Endodermal cell (in vitro differentiated cells): ENCODE results near the gene ZBTB17. TPM values are rescaled to one million over a fixed set of nuclear protein-coding genes. Genes with fewer than 3 reads are reported as not detected.

Source experiments
- DNase-seq: peaks from one replicate; pipeline ENCODE4 v3.0.0-alpha.2; 2017
- H3K27ac ChIP-seq: 2 replicates; pipeline ENCODE4 v1.5.1; 2013; ENCODE audit warnings: mild to moderate bottlenecking, low read depth, low read length, moderate library complexity
- H3K27me3 ChIP-seq: 2 replicates; pipeline ENCODE4 v1.6.1; 2013; ENCODE audit warnings: mild to moderate bottlenecking, low read length, moderate library complexity; ENCODE audit not compliant: insufficient read depth, control insufficient read depth, poor library complexity, severe bottlenecking
- H3K36me3 ChIP-seq: 2 replicates; pipeline ENCODE4 v1.7.0; 2013; ENCODE audit warnings: mild to moderate bottlenecking, low read length, moderate library complexity; ENCODE audit not compliant: control insufficient read depth, insufficient read depth
- H3K4me1 ChIP-seq: one replicate; pipeline ENCODE4 v1.7.0; 2013; ENCODE audit warnings: low read length; ENCODE audit not compliant: control insufficient read depth, insufficient read depth
- H3K4me3 ChIP-seq: 2 replicates; pipeline ENCODE4 v1.5.1; 2013; ENCODE audit warnings: mild to moderate bottlenecking, low read length, moderate library complexity
- H3K9ac ChIP-seq: 2 replicates; pipeline ENCODE4 v1.6.1; 2013; ENCODE audit warnings: mild to moderate bottlenecking, low read length, moderate library complexity; ENCODE audit not compliant: poor library complexity, severe bottlenecking; ENCODE audit errors: extremely low read depth
- H3K9me3 ChIP-seq: 2 replicates; pipeline ENCODE4 v1.6.1; 2013; ENCODE audit warnings: mild to moderate bottlenecking, low read length, moderate library complexity; ENCODE audit not compliant: control insufficient read depth
- H3K27ac Mint-ChIP-seq: 2 replicates; pipeline ENCODE4 v1.8.0; 2020; ENCODE audit warnings: mixed read lengths
- H3K27me3 Mint-ChIP-seq: 2 replicates; pipeline ENCODE4 v1.8.0; 2021; ENCODE audit warnings: mild to moderate bottlenecking, mixed read lengths; ENCODE audit not compliant: insufficient read depth
- H3K36me3 Mint-ChIP-seq: 2 replicates; pipeline ENCODE4 v1.8.0; 2020; ENCODE audit warnings: low read depth, mixed read lengths
- H3K4me1 Mint-ChIP-seq: 2 replicates; pipeline ENCODE4 v1.8.0; 2020; ENCODE audit warnings: mixed read lengths
- H3K4me3 Mint-ChIP-seq: 2 replicates; pipeline ENCODE4 v1.8.0; 2020; ENCODE audit warnings: mild to moderate bottlenecking, moderate library complexity, mixed read lengths
- H3K9me3 Mint-ChIP-seq: 2 replicates; pipeline ENCODE4 v1.8.0; 2020; ENCODE audit warnings: mild to moderate bottlenecking, mixed read lengths
- WGBS, 2 experiments: methylation state at CpG; one replicate each; pipeline versions ENCODE4 v1.1.5 to v1.1.7; 2013; ENCODE audit warnings: missing lambda C conversion rate in 2 of 2, mixed read lengths in 1 of 2; ENCODE audit not compliant: insufficient coverage in 1 of 2, insufficient read length in 1 of 2; 5-methylcytosine and 5-hydroxymethylcytosine counted together
- total RNA-seq, 2 donors: library from RNA; stranded (reverse); fragmentation: NEBNext Ultra II Directional in 1 of 2; extraction: Animal tissue kit (Norgen Biotek cat#: 25700) in 1 of 2; gene quantifications; 2 replicates in 1 of 2; 3 replicates in 1 of 2; pipeline ENCODE4 v1.2.1, GENCODE V29; 2021
- TF ChIP-seq, protein P1 (sequence below): fragments of 200-600 bp; sonication (generic); conservative IDR thresholded peaks from 2 replicates; pipeline ENCODE4 v1.5.0; 2021; ENCODE audit warnings: antibody characterized with exemption, mild to moderate bottlenecking

Gene ZBTB17
- total RNA-seq, 2 donors from 2014 or later = 28.0 to 31.7 TPM

DNA sequence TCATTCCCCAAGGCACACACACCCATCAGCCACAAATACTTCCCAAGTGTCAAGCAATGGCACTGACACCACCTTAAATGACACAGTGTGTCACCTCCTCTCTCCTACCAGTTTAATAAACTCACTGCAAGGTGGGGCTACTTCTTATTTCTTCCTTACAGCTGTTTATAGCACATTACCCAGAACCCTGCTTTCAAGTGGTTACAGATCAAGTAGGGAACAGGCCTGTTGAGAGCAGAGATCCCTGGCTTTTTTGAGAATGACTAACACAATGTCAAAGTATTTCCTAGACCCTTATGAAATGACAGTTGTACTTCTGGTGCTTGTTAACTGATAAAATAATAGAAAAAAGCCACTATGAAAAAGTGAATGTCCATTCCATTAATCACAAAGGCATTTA lies 19.8 kb downstream of the ZBTB17 start:
- peaks cover 7% of the 10 kb centered on the region for H3K4me1 ChIP-seq
- no peak overlapping the region for H3K4me3 Mint-ChIP-seq
- H3K27ac Mint-ChIP-seq = no peak overlapping the region

DNA sequence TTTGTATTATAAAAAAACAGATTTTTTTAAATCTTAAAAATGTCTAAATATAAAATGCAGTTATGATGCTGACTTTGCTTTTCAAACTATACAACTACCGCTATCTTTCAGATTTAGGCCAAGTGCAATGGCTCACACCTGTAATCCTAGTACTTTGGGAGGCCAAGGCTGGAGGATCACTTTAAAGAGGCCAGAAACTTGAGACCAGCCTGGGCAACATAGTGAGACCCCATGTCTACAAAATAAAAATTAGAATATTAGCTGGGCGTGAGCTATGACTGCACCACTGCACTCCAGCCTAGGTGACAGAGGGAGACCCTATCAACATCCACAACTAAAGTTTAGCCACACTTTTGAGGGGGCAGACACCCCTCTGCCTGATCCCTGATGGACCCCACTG lies 20.3 kb downstream of the ZBTB17 start:
- Mint-ChIP-seq H3K36me3 (peaks cover 5% of the 10 kb centered on the region), H3K4me3 (no peak overlapping the region), H3K27me3 (peaks cover 3% of the 10 kb centered on the region), H3K27ac (no peak overlapping the region), H3K9me3 (no peaks in the 10 kb centered on the region), H3K4me1 (peaks cover 46% of the 10 kb centered on the region)
- H3K4me1 ChIP-seq = peaks cover 10% of the 10 kb centered on the region
- 90 to 94% methylated on average over 2 of the region's 2 CpGs for WGBS, 2 experiments
- H3K4me3 ChIP-seq = no peak overlapping the region
- H3K27me3 ChIP-seq = no peaks in the 10 kb centered on the region
- no peak overlapping the region for H3K9ac ChIP-seq
- H3K9me3 ChIP-seq = no peaks in the 10 kb centered on the region
- DNase-seq = no peak
- H3K27ac ChIP-seq = no peak overlapping the region
- TF ChIP-seq, protein P1, sequence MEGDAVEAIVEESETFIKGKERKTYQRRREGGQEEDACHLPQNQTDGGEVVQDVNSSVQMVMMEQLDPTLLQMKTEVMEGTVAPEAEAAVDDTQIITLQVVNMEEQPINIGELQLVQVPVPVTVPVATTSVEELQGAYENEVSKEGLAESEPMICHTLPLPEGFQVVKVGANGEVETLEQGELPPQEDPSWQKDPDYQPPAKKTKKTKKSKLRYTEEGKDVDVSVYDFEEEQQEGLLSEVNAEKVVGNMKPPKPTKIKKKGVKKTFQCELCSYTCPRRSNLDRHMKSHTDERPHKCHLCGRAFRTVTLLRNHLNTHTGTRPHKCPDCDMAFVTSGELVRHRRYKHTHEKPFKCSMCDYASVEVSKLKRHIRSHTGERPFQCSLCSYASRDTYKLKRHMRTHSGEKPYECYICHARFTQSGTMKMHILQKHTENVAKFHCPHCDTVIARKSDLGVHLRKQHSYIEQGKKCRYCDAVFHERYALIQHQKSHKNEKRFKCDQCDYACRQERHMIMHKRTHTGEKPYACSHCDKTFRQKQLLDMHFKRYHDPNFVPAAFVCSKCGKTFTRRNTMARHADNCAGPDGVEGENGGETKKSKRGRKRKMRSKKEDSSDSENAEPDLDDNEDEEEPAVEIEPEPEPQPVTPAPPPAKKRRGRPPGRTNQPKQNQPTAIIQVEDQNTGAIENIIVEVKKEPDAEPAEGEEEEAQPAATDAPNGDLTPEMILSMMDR = no peak
- H3K36me3 ChIP-seq = peaks cover 4% of the 10 kb centered on the region

More for the DNA sequence above, 19.8 kb downstream of the ZBTB17 start:
- Histone ChIP-seq H3K9me3 (no peaks in the 10 kb centered on the region), H3K4me3 (no peak overlapping the region), H3K36me3 (peaks cover 4% of the 10 kb centered on the region), H3K27ac (no peak overlapping the region), H3K9ac (no peak overlapping the region), H3K27me3 (no peaks in the 10 kb centered on the region)
- Mint-ChIP-seq H3K36me3 (peaks cover 5% of the 10 kb centered on the region), H3K9me3 (no peaks in the 10 kb centered on the region), H3K27me3 (peaks cover 3% of the 10 kb centered on the region), H3K4me1 (peaks cover 41% of the 10 kb centered on the region)
- TF ChIP-seq, protein P1 = no peak
- no peak for DNase-seq

- Histone ChIP-seq H3K9ac (no peak overlapping the region), H3K27ac (no peak overlapping the region), H3K27me3 (no peaks in the 10 kb centered on the region), H3K4me3 (no peak overlapping the region), H3K36me3 (peaks cover 4% of the 10 kb centered on the region), H3K9me3 (no peaks in the 10 kb centered on the region), H3K4me1 (peaks cover 15% of the 10 kb centered on the region)
- Mint-ChIP-seq H3K27me3 (no peaks in the 10 kb centered on the region), H3K36me3 (peaks cover 5% of the 10 kb centered on the region), H3K9me3 (no peaks in the 10 kb centered on the region), H3K4me3 (no peak overlapping the region), H3K27ac (no peak overlapping the region), H3K4me1 (peaks cover 51% of the 10 kb centered on the region)
- DNase-seq = peak; percentile 25
- TF ChIP-seq, protein P1 = no peak
- WGBS, 2 experiments = 85 to 89% methylated on average over 3 of the region's 3 CpGs
These were observed 21.6 kb downstream of the ZBTB17 start for GRCh38 chr1:15954316-15954715.
